Ovary (tissue), 3 donors: ENCODE data around the gene KRT4.

ENCODE experiments used
- POLR2A ChIP-seq: fragments of 450-650 bp; IDR thresholded peaks from one replicate; pipeline ENCODE4 v1.6.1; 2017; ENCODE audit warnings: antibody characterized with exemption, mild to moderate bottlenecking, moderate library complexity
- TF ChIP-seq, protein P1 (sequence below), 3 donors: fragments of 450-650 bp in 2 of 3; fragments of 200-600 bp in 1 of 3; IDR thresholded peaks; one replicate each; pipeline versions ENCODE4 v1.5.1 to v1.8.0; 2016 to 2022; ENCODE audit warnings: antibody characterized with exemption in 3 of 3, mild to moderate bottlenecking in 1 of 3
- donor health status: DM: no; HTN: no; CAD: no.

- no peak for TF ChIP-seq POLR2A
- TF ChIP-seq, protein P1, sequence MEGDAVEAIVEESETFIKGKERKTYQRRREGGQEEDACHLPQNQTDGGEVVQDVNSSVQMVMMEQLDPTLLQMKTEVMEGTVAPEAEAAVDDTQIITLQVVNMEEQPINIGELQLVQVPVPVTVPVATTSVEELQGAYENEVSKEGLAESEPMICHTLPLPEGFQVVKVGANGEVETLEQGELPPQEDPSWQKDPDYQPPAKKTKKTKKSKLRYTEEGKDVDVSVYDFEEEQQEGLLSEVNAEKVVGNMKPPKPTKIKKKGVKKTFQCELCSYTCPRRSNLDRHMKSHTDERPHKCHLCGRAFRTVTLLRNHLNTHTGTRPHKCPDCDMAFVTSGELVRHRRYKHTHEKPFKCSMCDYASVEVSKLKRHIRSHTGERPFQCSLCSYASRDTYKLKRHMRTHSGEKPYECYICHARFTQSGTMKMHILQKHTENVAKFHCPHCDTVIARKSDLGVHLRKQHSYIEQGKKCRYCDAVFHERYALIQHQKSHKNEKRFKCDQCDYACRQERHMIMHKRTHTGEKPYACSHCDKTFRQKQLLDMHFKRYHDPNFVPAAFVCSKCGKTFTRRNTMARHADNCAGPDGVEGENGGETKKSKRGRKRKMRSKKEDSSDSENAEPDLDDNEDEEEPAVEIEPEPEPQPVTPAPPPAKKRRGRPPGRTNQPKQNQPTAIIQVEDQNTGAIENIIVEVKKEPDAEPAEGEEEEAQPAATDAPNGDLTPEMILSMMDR (IDR thresholded peaks at IDR 0.05) = no peak
Measured at GRCh38 chr12:52821826-52822660, 8.1 kb upstream of the KRT4 start.
